ENCODE measurements around the gene WDFY2. TPM values are rescaled to one million over a fixed set of nuclear protein-coding genes. Genes with fewer than 3 reads are reported as not detected.

WDFY2 gene
- total and polyA plus RNA-seq, 4 donors, result 3.4 to 10.5 (median 5.8) TPM

DNA sequence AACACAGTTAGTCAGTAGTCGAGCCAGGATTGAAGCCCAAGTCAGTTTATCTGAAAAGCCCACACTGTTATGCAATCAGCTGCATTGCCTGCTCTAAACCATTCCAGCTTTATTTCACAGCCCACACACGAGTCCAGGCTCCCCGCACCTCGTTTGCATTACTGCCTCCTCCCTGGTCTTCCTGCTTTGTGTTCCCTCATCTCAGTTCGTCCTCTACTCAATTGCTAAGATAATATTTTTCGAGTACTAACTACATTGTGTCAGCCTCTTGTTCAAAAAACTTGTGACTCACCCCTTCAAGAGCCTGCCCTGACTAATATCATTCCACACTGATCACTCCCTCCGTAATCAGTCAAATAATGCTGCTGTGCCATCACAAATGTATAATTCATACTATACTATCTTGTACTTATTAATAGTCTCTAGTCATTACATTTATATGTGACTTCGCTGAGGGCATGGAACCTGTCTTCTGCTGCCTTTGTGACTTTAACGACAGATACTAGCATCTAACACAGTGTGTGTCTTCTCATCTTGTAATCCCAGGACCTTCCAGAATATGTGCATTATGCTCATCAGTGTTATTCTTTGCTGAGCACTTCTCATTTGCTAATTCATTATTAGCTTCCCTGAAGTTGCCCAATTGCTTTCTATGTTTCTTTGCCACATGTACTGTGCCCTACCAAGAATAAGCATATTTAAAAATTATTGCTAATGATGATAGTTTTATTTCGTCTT lies 26.2 kb upstream of the WDFY2 start:
- no peak for DNase-seq (ENCODE audit: low spot score)
- Histone ChIP-seq H3K9ac (ENCODE audit: low read depth in 1 of 2, low read length in 2 of 2) (no peak overlapping the region), H3K9me3 (ENCODE audit: control insufficient read depth in 4 of 4, low read length in 3 of 4) (no peaks in the 10 kb centered on the region), H3K27me3 (ENCODE audit: control insufficient read depth in 4 of 4, insufficient read depth in 4 of 4, low read length in 3 of 4) (no peaks in the 10 kb centered on the region), H3K36me3 (ENCODE audit: control insufficient read depth in 4 of 4, insufficient read depth in 3 of 4, low read depth in 1 of 4, low read length in 3 of 4) (no peaks in the 10 kb centered on the region), H3K4me1 (ENCODE audit: control insufficient read depth in 4 of 4, insufficient read depth in 4 of 4, low read length in 3 of 4) (no peaks in the 10 kb centered on the region), H3K27ac (ENCODE audit: low read depth in 1 of 2, low read length in 2 of 2) (no peak overlapping the region), H3K4me3 (ENCODE audit: low read depth in 1 of 3, low read length in 3 of 3) (no peak overlapping the region)
- TF ChIP-seq FOXA2 (IDR thresholded peaks at IDR 0.05) (no peak), EGR1 (IDR thresholded peaks at IDR 0.05; ENCODE audit: low read depth in 2 of 2) (no peak), RXRA (IDR thresholded peaks at IDR 0.05) (no peak), GABPA (IDR thresholded peaks at IDR 0.05 in 1 of 2, conservative IDR thresholded peaks at IDR 0.05 in 1 of 2) (no peak), FOXA1 (IDR thresholded peaks at IDR 0.05) (no peak), HNF4A (conservative IDR thresholded peaks at IDR 0.05) (no peak), RAD21 (IDR thresholded peaks at IDR 0.05) (no peak), YY1 (IDR thresholded peaks at IDR 0.05) (no peak), HNF4G (IDR thresholded peaks at IDR 0.05) (no peak)
- TF ChIP-seq, protein P1, sequence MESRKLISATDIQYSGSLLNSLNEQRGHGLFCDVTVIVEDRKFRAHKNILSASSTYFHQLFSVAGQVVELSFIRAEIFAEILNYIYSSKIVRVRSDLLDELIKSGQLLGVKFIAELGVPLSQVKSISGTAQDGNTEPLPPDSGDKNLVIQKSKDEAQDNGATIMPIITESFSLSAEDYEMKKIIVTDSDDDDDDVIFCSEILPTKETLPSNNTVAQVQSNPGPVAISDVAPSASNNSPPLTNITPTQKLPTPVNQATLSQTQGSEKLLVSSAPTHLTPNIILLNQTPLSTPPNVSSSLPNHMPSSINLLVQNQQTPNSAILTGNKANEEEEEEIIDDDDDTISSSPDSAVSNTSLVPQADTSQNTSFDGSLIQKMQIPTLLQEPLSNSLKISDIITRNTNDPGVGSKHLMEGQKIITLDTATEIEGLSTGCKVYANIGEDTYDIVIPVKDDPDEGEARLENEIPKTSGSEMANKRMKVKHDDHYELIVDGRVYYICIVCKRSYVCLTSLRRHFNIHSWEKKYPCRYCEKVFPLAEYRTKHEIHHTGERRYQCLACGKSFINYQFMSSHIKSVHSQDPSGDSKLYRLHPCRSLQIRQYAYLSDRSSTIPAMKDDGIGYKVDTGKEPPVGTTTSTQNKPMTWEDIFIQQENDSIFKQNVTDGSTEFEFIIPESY (IDR thresholded peaks at IDR 0.05), result no peak
- TF ChIP-seq, protein P2, sequence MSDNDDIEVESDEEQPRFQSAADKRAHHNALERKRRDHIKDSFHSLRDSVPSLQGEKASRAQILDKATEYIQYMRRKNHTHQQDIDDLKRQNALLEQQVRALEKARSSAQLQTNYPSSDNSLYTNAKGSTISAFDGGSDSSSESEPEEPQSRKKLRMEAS (IDR thresholded peaks at IDR 0.05), result no peak
- TF ChIP-seq, protein P3, sequence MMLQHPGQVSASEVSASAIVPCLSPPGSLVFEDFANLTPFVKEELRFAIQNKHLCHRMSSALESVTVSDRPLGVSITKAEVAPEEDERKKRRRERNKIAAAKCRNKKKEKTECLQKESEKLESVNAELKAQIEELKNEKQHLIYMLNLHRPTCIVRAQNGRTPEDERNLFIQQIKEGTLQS (IDR thresholded peaks at IDR 0.05), result no peak
- TF ChIP-seq, protein P4, sequence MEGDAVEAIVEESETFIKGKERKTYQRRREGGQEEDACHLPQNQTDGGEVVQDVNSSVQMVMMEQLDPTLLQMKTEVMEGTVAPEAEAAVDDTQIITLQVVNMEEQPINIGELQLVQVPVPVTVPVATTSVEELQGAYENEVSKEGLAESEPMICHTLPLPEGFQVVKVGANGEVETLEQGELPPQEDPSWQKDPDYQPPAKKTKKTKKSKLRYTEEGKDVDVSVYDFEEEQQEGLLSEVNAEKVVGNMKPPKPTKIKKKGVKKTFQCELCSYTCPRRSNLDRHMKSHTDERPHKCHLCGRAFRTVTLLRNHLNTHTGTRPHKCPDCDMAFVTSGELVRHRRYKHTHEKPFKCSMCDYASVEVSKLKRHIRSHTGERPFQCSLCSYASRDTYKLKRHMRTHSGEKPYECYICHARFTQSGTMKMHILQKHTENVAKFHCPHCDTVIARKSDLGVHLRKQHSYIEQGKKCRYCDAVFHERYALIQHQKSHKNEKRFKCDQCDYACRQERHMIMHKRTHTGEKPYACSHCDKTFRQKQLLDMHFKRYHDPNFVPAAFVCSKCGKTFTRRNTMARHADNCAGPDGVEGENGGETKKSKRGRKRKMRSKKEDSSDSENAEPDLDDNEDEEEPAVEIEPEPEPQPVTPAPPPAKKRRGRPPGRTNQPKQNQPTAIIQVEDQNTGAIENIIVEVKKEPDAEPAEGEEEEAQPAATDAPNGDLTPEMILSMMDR (IDR thresholded peaks at IDR 0.05; ENCODE audit: low read depth, low read length, missing input control), result no peak
- whole genome bisulfite sequencing, result 57% methylated on average over 10 of the region's 10 CpGs

DNA sequence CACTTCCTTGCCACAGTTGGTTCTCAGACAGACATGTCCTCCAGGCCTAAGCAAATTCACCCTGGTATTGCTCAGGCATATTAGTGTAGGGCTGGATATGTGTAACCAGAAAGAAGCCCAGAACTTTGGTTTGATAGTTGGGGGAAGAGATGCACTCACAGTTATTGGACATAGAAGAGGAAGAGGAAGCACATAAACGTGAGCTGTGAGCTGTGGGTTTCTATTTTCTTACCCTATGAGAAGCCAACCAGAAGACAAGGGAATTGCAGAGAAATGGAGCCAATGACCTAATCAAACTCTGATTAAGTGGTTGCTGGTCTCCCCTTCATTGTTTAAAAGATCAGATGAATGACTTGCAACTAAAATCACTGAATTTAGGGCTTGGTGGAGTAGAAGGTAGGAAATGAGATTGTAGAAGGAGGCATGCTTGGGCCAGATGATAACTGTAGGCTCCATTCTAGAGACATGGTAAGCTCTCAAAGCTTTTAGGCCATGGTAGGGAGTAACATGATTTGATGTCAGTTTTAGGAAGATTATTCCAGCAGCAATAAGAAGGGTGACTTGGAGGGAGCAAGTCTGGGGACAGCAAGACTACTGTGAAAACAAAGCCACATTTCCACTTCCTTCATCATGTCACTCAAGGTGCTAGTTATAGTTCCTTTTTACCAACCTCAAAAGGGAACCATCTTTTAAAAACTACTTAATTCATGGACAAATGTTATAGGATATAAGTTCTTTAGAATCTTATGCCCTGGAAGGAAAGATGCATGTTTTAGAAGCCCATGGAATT lies 24.1 kb upstream of the WDFY2 start:
- Histone ChIP-seq H3K9ac (ENCODE audit: low read depth in 1 of 2, low read length in 2 of 2) (no peak overlapping the region), H3K36me3 (ENCODE audit: control insufficient read depth in 4 of 4, insufficient read depth in 3 of 4, low read depth in 1 of 4, low read length in 3 of 4) (no peaks in the 10 kb centered on the region), H3K27me3 (ENCODE audit: control insufficient read depth in 4 of 4, insufficient read depth in 4 of 4, low read length in 3 of 4) (no peaks in the 10 kb centered on the region), H3K9me3 (ENCODE audit: control insufficient read depth in 4 of 4, low read length in 3 of 4) (no peaks in the 10 kb centered on the region), H3K4me3 (ENCODE audit: low read depth in 1 of 3, low read length in 3 of 3) (no peak overlapping the region), H3K4me1 (ENCODE audit: control insufficient read depth in 4 of 4, insufficient read depth in 4 of 4, low read length in 3 of 4) (no peaks in the 10 kb centered on the region), H3K27ac (ENCODE audit: low read depth in 1 of 2, low read length in 2 of 2) (no peak overlapping the region)
- DNase-seq (ENCODE audit: low spot score), result no peak
- WGBS, result 58% methylated on average over 1 of the region's 1 CpG
- TF ChIP-seq JUND (IDR thresholded peaks at IDR 0.05) (no peak), GABPA (IDR thresholded peaks at IDR 0.05 in 1 of 2, conservative IDR thresholded peaks at IDR 0.05 in 1 of 2) (no peak), RAD21 (IDR thresholded peaks at IDR 0.05) (no peak), SP1 (IDR thresholded peaks at IDR 0.05) (no peak), TAF1 (conservative IDR thresholded peaks at IDR 0.05) (no peak), HNF4A (conservative IDR thresholded peaks at IDR 0.05) (no peak), FOXA1 (IDR thresholded peaks at IDR 0.05) (no peak), EGR1 (IDR thresholded peaks at IDR 0.05; ENCODE audit: low read depth in 2 of 2) (no peak), YY1 (IDR thresholded peaks at IDR 0.05) (no peak), HNF4G (IDR thresholded peaks at IDR 0.05) (no peak), NR2F2 (IDR thresholded peaks at IDR 0.05) (no peak), FOXA2 (IDR thresholded peaks at IDR 0.05) (no peak), RXRA (IDR thresholded peaks at IDR 0.05) (no peak)
- TF ChIP-seq, protein P1 (IDR thresholded peaks at IDR 0.05), result no peak
- TF ChIP-seq, protein P2 (IDR thresholded peaks at IDR 0.05), result no peak
- TF ChIP-seq, protein P3 (IDR thresholded peaks at IDR 0.05), result no peak
- TF ChIP-seq, protein P5, sequence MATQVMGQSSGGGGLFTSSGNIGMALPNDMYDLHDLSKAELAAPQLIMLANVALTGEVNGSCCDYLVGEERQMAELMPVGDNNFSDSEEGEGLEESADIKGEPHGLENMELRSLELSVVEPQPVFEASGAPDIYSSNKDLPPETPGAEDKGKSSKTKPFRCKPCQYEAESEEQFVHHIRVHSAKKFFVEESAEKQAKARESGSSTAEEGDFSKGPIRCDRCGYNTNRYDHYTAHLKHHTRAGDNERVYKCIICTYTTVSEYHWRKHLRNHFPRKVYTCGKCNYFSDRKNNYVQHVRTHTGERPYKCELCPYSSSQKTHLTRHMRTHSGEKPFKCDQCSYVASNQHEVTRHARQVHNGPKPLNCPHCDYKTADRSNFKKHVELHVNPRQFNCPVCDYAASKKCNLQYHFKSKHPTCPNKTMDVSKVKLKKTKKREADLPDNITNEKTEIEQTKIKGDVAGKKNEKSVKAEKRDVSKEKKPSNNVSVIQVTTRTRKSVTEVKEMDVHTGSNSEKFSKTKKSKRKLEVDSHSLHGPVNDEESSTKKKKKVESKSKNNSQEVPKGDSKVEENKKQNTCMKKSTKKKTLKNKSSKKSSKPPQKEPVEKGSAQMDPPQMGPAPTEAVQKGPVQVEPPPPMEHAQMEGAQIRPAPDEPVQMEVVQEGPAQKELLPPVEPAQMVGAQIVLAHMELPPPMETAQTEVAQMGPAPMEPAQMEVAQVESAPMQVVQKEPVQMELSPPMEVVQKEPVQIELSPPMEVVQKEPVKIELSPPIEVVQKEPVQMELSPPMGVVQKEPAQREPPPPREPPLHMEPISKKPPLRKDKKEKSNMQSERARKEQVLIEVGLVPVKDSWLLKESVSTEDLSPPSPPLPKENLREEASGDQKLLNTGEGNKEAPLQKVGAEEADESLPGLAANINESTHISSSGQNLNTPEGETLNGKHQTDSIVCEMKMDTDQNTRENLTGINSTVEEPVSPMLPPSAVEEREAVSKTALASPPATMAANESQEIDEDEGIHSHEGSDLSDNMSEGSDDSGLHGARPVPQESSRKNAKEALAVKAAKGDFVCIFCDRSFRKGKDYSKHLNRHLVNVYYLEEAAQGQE (IDR thresholded peaks at IDR 0.05), result no peak
